GM18909 (cell line): ENCODE data around the gene PRR15.

ENCODE experiments used
- ATAC-seq: cut with Tn5 transposase; IDR thresholded peaks from one replicate; pipeline ENCODE4 v1.9.1; 2021; ENCODE audit warnings: mild to moderate bottlenecking; ENCODE audit not compliant: unreplicated experiment, poor library complexity

Gene PRR15

DNA sequence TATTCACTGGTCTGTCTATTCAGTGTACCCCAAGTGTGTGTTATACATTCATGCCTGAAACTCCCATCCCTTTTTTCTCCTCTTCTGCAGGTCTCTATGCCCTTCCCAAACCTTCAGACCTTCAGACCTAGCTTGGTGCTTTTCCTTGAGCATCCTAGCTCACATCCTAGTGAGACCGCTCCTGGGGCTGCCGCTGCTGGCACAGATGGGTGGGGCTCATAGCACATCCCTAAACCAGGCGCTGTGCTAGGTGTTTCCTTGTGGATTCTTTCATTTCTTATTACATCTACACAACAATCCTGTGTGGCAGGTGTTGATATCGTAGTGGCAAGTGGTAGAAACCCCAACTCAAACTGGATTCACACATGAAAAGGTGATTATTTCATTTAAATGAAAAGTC, 43.2 kb downstream of the PRR15 start:
- ATAC-seq: no peak

- ATAC-seq: no peak
These were observed 43.6 kb downstream of the PRR15 start for GRCh38 chr7:29607259-29607658.

DNA sequence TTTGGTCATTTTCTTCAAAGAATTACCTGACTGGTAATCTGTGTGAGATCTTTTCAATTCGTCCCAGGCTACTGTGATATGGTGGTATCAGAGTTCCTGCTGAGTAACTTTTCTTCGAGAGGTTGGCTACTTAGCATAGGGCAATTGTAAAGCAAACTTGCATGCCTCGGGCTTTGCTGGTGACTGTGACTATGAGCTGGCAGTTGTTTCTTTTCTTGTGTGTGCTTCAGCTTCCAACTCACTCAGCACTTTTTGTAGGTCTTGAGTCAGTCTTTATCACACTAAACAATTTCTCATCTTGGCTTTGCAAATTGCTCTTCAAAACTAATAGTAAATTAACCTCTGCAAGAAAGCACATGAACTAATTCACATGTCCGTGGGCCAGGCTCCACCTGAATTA, 44.3 kb downstream of the PRR15 start:
- no peak for ATAC-seq

DNA sequence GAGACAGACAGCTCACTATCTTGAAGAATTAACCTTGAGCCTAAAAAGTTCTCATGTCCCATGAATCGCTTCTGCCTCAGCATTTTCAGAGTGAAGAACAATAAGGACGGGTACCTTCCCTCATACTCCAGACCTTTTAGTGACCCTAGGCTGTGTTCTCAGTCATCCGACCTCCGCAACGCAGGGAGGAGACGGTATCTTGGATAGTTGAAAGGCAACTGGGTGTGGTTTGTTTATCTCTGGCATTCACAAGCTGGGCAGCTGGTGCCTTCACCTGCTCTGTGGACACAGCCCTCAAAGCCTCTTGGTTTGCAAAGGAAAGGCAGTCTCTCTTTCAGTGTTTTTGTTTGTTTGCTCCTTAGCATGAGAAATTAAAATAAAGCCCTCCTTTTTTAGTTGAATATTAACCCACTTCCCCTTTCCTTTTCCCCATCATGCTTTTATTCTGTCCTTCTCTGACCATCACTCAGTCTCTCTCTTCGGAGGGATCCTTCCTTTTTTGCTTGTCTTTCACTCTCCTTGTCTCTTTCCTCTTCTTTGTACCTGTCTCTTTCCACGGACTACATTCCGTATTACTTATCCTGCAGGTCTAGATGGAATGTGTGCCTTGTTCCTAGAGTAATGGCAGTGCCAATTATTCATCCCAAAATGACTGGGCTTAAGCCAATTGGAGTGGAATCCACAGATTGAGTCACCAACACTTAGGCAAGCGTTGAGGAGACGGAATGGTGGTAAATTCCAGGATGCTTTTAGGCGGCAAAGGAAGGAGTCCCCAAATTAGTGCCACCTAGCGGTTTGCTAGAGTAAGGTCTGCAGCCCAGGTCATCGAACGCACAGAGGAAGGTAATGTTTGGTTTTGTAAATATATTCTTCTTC, 45.8 kb downstream of the PRR15 start:
- ATAC-seq: no peak

DNA sequence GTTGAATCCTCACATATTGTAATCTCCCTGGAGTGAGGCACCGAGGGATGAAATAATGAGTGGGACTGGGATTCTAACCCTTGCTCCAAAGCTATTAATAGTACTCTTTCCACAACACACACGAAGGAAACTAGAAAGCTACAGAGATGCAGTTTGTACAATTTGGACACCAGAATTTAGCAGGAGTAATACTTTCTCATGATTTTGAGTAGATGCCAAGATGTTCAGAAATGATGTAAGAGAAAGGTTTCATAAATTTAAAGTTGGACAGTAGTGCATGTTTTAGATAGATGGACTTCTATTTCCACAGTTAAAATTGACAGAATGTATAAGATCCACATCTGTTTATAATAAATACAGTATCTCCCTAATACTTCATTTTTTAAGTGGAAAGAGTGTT, 46.5 kb downstream of the PRR15 start:
- ATAC-seq: no peak

DNA sequence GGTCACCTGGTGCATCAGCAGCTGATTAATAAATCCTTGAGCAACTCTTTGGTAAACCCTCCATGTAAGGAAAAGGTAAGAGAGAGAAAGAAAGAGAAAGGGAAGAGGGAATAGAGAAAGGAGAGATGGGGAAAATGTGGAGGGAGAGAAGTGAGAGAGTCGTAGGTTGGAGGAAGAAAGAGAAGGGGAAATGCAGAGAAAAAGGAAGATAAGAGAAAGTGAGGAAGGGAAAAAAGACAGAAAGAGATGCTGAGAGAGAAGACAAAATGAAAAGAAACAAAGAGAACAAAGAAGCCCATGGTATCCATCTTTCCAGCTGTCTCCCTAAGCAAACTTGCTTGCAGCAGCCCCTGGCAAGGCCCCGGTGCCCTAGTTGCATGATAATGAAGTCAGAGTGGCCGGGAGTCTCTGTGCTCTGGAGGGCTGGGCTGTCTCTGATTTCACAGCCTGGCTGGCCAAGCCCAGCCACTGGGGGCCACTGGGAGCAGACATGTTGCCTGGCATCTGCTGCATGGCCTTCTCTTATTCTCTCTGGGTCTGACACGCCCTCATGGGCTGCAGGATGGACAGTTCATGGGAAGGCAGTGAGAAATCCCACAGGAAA, 48.4 kb downstream of the PRR15 start:
- ATAC-seq: no peak

- no peak for ATAC-seq
These were observed 49.0 kb downstream of the PRR15 start for GRCh38 chr7:29612596-29612995.

DNA sequence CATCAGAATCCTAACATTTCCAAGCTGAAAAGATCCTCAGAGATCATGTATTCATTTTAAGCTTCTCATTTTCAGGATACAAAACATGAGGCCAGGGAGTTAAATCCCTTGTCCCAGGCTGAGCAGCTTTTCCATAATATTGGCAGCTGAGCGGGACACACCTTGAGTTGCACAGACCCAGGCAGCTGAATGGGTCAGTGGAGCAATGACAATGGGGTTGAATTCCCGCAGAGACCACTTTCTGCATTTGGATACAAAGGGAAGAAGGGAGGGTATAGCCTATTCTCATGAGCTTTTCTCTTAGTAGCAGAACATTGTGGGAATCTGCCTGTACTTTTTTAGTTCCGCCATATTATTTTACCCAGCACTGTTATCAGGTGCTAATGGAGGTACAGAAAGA, 49.5 kb downstream of the PRR15 start:
- ATAC-seq: no peak

GRCh38 chr7:29614229-29614628, 50.6 kb downstream of the PRR15 start:
- no peak for ATAC-seq
